Breast epithelium (tissue), 4 donors: Measurements from ENCODE around the gene MYH10. TPM values are rescaled to one million over a fixed set of nuclear protein-coding genes. Genes with fewer than 3 reads are reported as not detected.

Experiments
- DNase-seq, 2 donors: peaks; one replicate each; pipeline ENCODE4 v3.0.0-alpha.2; 2019; ENCODE audit warnings: low spot score in 2 of 2
- H3K27ac ChIP-seq, 2 donors: fragments of 200-600 bp; sonication (generic) in 1 of 2; one replicate each; pipeline ENCODE4 v1.5.1; 2016 to 2019; ENCODE audit warnings: mild to moderate bottlenecking in 1 of 2
- H3K27me3 ChIP-seq, 2 donors: fragments of 200-600 bp; sonication (generic) in 1 of 2; one replicate each; pipeline versions ENCODE4 v1.5.1 to v1.6.0; 2017 to 2019; ENCODE audit warnings: control low read depth in 1 of 2, mild to moderate bottlenecking in 1 of 2
- H3K36me3 ChIP-seq: fragments of 200-600 bp; one replicate; pipeline ENCODE4 v1.5.1; 2019
- H3K4me1 ChIP-seq, 2 donors: fragments of 200-600 bp; sonication (generic); one replicate each; pipeline ENCODE4 v1.5.1; 2016 to 2019; ENCODE audit warnings: control low read depth in 1 of 2
- H3K4me3 ChIP-seq, 3 donors: fragments of 200-600 bp; sonication (generic); 1 replicate in 2 of 3; 2 replicates in 1 of 3; pipeline ENCODE4 v1.5.1; 2016 to 2019; ENCODE audit warnings: mild to moderate bottlenecking in 3 of 3, moderate library complexity in 2 of 3
- H3K9me3 ChIP-seq, 2 donors: fragments of 200-600 bp; sonication (generic) in 1 of 2; one replicate each; pipeline ENCODE4 v1.5.1; 2016 to 2019; ENCODE audit warnings: control low read depth in 1 of 2
- POLR2A ChIP-seq: fragments of 450-650 bp; IDR thresholded peaks from one replicate; pipeline ENCODE4 v1.6.1; 2016; ENCODE audit warnings: antibody characterized with exemption, mild to moderate bottlenecking, moderate library complexity
- POLR2AphosphoS5 ChIP-seq, 3 donors: sonication (generic); formaldehyde crosslinking; IDR thresholded peaks; one replicate each; pipeline ENCODE4 v1.6.1; 2017; ENCODE audit warnings: antibody characterized with exemption in 3 of 3
- intact Hi-C: fragments of 100-400 bp; cut with DNase I; formaldehyde crosslinking; loops from one replicate; pipeline ENCODE4 v1.15.1; 2023; ENCODE audit warnings: low total_unique reads
- total RNA-seq, 3 donors: library from RNA; depleted of rRNA; stranded (reverse); fragments of >200 nt; gene quantifications; one replicate each; pipeline ENCODE4 v1.1.0, GENCODE V29; 2016
- TF ChIP-seq, protein P1 (sequence below), 3 donors: fragments of 450-650 bp; IDR thresholded peaks; one replicate each; pipeline ENCODE4 v1.5.1; 2016 to 2017; ENCODE audit warnings: antibody characterized with exemption in 3 of 3, mild to moderate bottlenecking in 3 of 3, moderate library complexity in 3 of 3

The MYH10 gene
- total RNA-seq, 3 donors from 2014 or later, result 46.2 to 54.7 (median 46.7) TPM

DNA sequence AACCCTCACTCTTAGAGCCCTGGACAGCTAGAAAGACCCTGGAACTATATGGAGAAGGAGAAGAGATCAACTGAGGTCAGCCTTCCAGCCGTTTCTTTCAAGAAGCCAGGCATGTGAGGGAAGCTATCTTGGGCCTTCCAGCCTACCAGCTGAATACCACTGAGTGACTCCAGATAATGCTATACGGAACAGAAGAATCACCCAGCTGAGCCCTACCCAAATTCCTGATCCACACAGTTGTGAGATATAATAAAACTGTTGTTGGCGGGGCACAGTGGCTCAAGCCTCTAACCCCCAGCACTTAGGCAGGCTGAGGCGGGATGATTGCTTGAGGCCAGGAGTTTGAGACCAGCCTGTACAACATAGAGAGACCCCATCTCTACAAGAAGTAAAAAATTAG, 26.2 kb upstream of the MYH10 start:
- no peak overlapping the region for H3K27ac ChIP-seq
- peaks cover 7 to 14% of the 10 kb centered on the region in 2 donors for H3K9me3 ChIP-seq
- no peaks in the 10 kb centered on the region for H3K27me3 ChIP-seq
- intact Hi-C loops, result no loop called here
- H3K4me3 ChIP-seq, result no peak overlapping the region
- no peaks in the 10 kb centered on the region for H3K36me3 ChIP-seq
- TF ChIP-seq POLR2AphosphoS5 (IDR thresholded peaks at IDR 0.05) (no peak), POLR2A (no peak)
- TF ChIP-seq, protein P1, sequence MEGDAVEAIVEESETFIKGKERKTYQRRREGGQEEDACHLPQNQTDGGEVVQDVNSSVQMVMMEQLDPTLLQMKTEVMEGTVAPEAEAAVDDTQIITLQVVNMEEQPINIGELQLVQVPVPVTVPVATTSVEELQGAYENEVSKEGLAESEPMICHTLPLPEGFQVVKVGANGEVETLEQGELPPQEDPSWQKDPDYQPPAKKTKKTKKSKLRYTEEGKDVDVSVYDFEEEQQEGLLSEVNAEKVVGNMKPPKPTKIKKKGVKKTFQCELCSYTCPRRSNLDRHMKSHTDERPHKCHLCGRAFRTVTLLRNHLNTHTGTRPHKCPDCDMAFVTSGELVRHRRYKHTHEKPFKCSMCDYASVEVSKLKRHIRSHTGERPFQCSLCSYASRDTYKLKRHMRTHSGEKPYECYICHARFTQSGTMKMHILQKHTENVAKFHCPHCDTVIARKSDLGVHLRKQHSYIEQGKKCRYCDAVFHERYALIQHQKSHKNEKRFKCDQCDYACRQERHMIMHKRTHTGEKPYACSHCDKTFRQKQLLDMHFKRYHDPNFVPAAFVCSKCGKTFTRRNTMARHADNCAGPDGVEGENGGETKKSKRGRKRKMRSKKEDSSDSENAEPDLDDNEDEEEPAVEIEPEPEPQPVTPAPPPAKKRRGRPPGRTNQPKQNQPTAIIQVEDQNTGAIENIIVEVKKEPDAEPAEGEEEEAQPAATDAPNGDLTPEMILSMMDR (IDR thresholded peaks at IDR 0.05), result no peak
- no peak for DNase-seq
- no peaks in the 10 kb centered on the region for H3K4me1 ChIP-seq

DNA sequence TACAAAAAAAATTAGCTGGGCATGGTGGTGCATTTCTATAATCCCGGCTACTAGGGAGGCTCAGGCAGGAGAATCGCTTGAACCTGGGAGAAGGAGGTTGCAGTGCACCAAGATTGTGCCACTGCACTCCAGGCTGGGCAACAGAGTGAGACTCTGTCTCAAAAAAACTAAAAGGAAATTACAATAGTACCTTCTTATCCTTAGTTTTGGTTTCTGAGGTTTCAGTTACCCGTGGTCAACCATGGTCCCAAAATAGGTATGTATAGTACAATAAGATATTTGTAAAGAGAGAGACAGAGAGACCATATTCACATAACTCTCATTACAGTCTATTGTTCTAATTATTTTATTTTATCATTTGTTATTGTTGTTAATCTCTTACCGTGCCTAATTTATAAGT, 24.3 kb upstream of the MYH10 start:
- Histone ChIP-seq H3K36me3 (no peaks in the 10 kb centered on the region), H3K27me3 (no peaks in the 10 kb centered on the region), H3K9me3 (peaks cover 7 to 14% of the 10 kb centered on the region in 2 donors), H3K27ac (no peak overlapping the region), H3K4me1 (no peaks in the 10 kb centered on the region), H3K4me3 (no peak overlapping the region)
- TF ChIP-seq POLR2A (no peak), POLR2AphosphoS5 (IDR thresholded peaks at IDR 0.05) (no peak)
- TF ChIP-seq, protein P1 (IDR thresholded peaks at IDR 0.05), result no peak
- DNase-seq, result no peak
- intact Hi-C loops, result no loop called here

DNA sequence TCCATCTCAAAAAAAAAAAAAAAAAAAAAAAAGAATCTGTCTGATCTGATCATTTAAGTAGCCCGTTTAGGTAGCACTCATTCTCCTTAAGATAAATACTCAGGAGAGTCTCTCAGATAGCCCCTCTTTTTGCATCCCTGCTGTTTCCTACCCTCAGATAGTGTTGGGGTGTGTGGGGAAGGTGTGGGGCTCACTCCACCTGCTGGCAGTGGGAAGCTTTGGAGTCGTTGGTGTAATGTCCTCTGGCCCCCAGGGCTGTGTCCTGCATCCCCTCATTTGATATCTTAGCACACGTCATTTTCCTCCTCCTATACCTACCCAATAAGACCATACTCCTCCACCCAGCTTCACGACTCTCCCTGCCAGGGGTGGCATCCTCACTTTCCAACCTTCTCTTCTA, 20.5 kb upstream of the MYH10 start:
- no peaks in the 10 kb centered on the region for H3K4me1 ChIP-seq
- TF ChIP-seq POLR2AphosphoS5 (IDR thresholded peaks at IDR 0.05) (no peak), POLR2A (no peak)
- TF ChIP-seq, protein P1 (IDR thresholded peaks at IDR 0.05), result no peak
- intact Hi-C loops, result no loop called here
- H3K27me3 ChIP-seq, result no peaks in the 10 kb centered on the region
- H3K4me3 ChIP-seq, result no peak overlapping the region
- H3K9me3 ChIP-seq, result no peaks in the 10 kb centered on the region
- H3K36me3 ChIP-seq, result no peaks in the 10 kb centered on the region
- no peak overlapping the region for H3K27ac ChIP-seq
- DNase-seq, result no peak

DNA sequence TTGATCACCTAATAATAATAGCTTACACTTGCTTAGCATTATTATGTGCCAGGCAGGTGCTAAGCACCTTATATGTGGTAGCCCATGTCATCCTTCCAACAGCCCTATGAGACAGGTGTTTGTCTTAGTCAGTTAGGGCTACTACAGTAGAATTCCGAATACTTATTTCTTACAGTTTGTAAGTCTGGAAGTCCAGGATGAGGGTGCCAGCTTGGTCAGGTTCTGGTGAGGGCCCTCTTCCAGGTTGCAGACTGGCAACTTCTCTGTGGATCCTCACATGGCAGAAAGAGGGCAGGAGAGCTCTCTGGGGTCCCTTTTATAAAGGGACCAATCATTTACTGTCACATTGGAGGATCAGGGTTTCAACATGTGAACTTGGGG, 19.6 kb upstream of the MYH10 start:
- no peaks in the 10 kb centered on the region for H3K9me3 ChIP-seq
- TF ChIP-seq POLR2A (no peak), POLR2AphosphoS5 (IDR thresholded peaks at IDR 0.05) (no peak)
- TF ChIP-seq, protein P1 (IDR thresholded peaks at IDR 0.05), result no peak
- H3K4me1 ChIP-seq, result no peaks in the 10 kb centered on the region
- no peak overlapping the region for H3K4me3 ChIP-seq
- no peak for DNase-seq
- no peak overlapping the region for H3K27ac ChIP-seq
- H3K27me3 ChIP-seq, result no peaks in the 10 kb centered on the region
- intact Hi-C loops, result no loop called here
- H3K36me3 ChIP-seq, result no peaks in the 10 kb centered on the region

DNA sequence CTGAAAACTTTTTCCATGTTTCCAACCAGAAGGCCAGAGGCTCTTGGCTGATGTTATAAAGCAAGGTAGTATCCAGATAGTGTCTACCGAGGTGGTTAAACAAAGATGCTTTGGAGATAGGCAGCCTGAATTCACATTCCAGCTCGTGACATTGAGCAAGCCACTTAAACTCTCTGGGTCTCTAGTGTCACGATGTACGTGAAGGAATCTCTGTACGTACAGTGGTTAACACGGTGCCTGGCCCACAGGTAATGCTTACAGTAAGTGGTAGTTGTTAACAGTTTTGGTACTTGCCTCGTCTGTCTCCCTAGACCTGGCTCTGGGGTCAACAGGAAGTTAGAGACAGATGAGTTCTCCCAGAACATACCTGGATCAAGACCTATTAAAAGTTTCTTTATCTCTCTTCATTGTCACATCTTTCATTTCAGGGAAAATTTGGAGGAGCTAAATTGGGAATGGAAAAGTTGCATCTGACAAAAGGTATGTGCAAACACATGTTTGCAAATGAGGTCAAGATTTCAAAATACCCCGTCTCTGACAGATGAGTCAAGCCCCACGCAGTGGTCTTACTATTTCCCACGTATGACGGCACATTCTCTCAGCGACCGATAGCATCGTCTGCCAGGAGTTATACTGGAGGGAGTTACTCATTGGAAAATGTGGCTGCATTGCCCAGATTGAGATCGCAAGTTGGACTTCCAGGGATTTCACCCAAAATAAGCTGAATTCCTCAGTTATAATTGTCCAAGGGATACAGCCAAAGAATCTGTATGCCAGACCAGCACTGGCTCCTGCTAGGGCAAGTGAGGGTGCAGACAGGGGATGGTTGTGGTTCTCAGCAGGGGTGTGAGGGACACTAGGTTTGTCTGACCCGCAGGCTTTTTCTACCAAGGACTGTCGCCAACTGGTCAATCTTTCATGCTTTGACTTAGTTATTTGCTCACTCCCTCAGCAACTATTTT, 18.9 kb upstream of the MYH10 start:
- H3K27ac ChIP-seq, result peak overlapping the region in 1 of 2 donors; percentile 61
- intact Hi-C loops, result no loop called here
- no peak for DNase-seq

More for the DNA sequence above, 18.9 kb upstream of the MYH10 start:
- TF ChIP-seq POLR2AphosphoS5 (IDR thresholded peaks at IDR 0.05) (peak in 2 of 3 donors; percentile 18 to 52), POLR2A (no peak)
- no peak overlapping the region for H3K4me3 ChIP-seq
- H3K4me1 ChIP-seq, result no peaks in the 10 kb centered on the region
- H3K9me3 ChIP-seq, result no peaks in the 10 kb centered on the region
- no peaks in the 10 kb centered on the region for H3K27me3 ChIP-seq
- no peaks in the 10 kb centered on the region for H3K36me3 ChIP-seq
